ENCODE data around the gene ASPSCR1. TPM values are rescaled to one million over a fixed set of nuclear protein-coding genes. Genes with fewer than 3 reads are reported as not detected.
"Not testable (repeated sequence)": the region's sequence is repeated elsewhere in the genome, so short reads cannot be mapped to it uniquely, and the experiment has no call there.

Gene ASPSCR1
- total RNA-seq, 1 donor from 2014 or later, result 27.5 TPM

GRCh38 chr17:82037889-82038195 is 60.4 kb downstream of the ASPSCR1 start:
- Histone ChIP-seq H3K9me3 (replicated peaks) (no peaks in the 10 kb centered on the region), H3K4me3 (peak overlapping the region; percentile 83), H3K36me3 (no peaks in the 10 kb centered on the region), H3K27me3 (ENCODE audit: low read depth) (no peaks in the 10 kb centered on the region), H3K27ac (replicated peaks) (peak overlapping the region; percentile 96), H3K4me1 (peaks cover 22% of the 10 kb centered on the region)
- no peak for TF ChIP-seq CTCF (IDR thresholded peaks at IDR 0.05; ENCODE audit: borderline replicate concordance)
- intact Hi-C loops (cut with micrococcal nuclease), result no loop called here
- no peak for DNase-seq

GRCh38 chr17:82038796-82039409 is 61.5 kb downstream of the ASPSCR1 start:
- H3K4me3 ChIP-seq; DNase-seq; H3K36me3 ChIP-seq; intact Hi-C loops (cut with micrococcal nuclease); H3K9me3 ChIP-seq (replicated peaks); H3K27me3 ChIP-seq (ENCODE audit: low read depth); H3K27ac ChIP-seq (replicated peaks): not testable (repeated sequence)
- H3K4me1 ChIP-seq, result peaks cover 22% of the 10 kb centered on the region

GRCh38 chr17:82039695-82040299 is 62.4 kb downstream of the ASPSCR1 start:
- Histone ChIP-seq H3K4me3 (no peak overlapping the region), H3K4me1 (peaks cover 22% of the 10 kb centered on the region), H3K27ac (replicated peaks) (no peak overlapping the region), H3K9me3 (replicated peaks) (no peaks in the 10 kb centered on the region), H3K27me3 (ENCODE audit: low read depth) (no peaks in the 10 kb centered on the region), H3K36me3 (no peaks in the 10 kb centered on the region)
- intact Hi-C loops (cut with micrococcal nuclease), result no loop called here
- no peak for TF ChIP-seq CTCF (IDR thresholded peaks at IDR 0.05; ENCODE audit: borderline replicate concordance)
- DNase-seq, result no peak

GRCh38 chr17:82041144-82041814 is 63.9 kb downstream of the ASPSCR1 start:
- H3K27me3 ChIP-seq (ENCODE audit: low read depth), result no peaks in the 10 kb centered on the region
- H3K4me1 ChIP-seq, result peaks cover 13% of the 10 kb centered on the region
- H3K36me3 ChIP-seq, result no peaks in the 10 kb centered on the region
- no peaks in the 10 kb centered on the region for H3K9me3 ChIP-seq (replicated peaks)
- no peak overlapping the region for H3K27ac ChIP-seq (replicated peaks)
- no peak for DNase-seq
- no peak overlapping the region for H3K4me3 ChIP-seq
- no peak for TF ChIP-seq CTCF (IDR thresholded peaks at IDR 0.05; ENCODE audit: borderline replicate concordance)
- intact Hi-C loops (cut with micrococcal nuclease), result no loop called here

GRCh38 chr17:82042649-82043048 is 65.2 kb downstream of the ASPSCR1 start:
- no peak overlapping the region for H3K4me3 ChIP-seq
- no peak overlapping the region for H3K27ac ChIP-seq (replicated peaks)
- H3K36me3 ChIP-seq, result peaks cover 7% of the 10 kb centered on the region
- no peak for DNase-seq
- peaks cover 4% of the 10 kb centered on the region for H3K4me1 ChIP-seq
- intact Hi-C loops (cut with micrococcal nuclease), result no loop called here
- H3K9me3 ChIP-seq (replicated peaks), result no peaks in the 10 kb centered on the region
- H3K27me3 ChIP-seq (ENCODE audit: low read depth), result no peaks in the 10 kb centered on the region
- TF ChIP-seq CTCF (IDR thresholded peaks at IDR 0.05; ENCODE audit: borderline replicate concordance), result no peak

- Histone ChIP-seq H3K4me3 (no peak overlapping the region), H3K9me3 (replicated peaks) (no peaks in the 10 kb centered on the region), H3K27ac (replicated peaks) (no peak overlapping the region), H3K4me1 (no peaks in the 10 kb centered on the region), H3K36me3 (peaks cover 15% of the 10 kb centered on the region), H3K27me3 (ENCODE audit: low read depth) (no peaks in the 10 kb centered on the region)
- intact Hi-C loops (cut with micrococcal nuclease), result no loop called here
- no peak for TF ChIP-seq CTCF (IDR thresholded peaks at IDR 0.05; ENCODE audit: borderline replicate concordance)
- DNase-seq, result no peak
These were observed 66.1 kb downstream of the ASPSCR1 start for GRCh38 chr17:82043507-82043906.

Data from left ventricle myocardium inferior (tissue), 1 donor.